ENCODE results near the gene PBX2. TPM values are rescaled to one million over a fixed set of nuclear protein-coding genes. Genes with fewer than 3 reads are reported as not detected.
A peak's percentile ranks its signal among the peaks of the same experiment; 100 is the strongest.

PBX2 gene
- polyA plus RNA-seq, 4 donors = 17.6 to 119 (median 29.9) TPM

GRCh38 chr6:32181915-32182529, 8.0 kb downstream of the PBX2 start:
- FAIRE-seq = no peak
- no peaks in the 10 kb centered on the region for H3K27me3 ChIP-seq (ENCODE audit: control insufficient read depth in 3 of 3, insufficient read depth in 3 of 3, low read length in 3 of 3)
- no peaks in the 10 kb centered on the region for H3K9me3 ChIP-seq (ENCODE audit: control insufficient read depth in 2 of 2, insufficient read depth in 1 of 2, low read depth in 1 of 2, low read length in 1 of 2)
- peak overlapping the region in 1 of 3 donors; percentile 33 for H3K27ac ChIP-seq (ENCODE audit: low read depth in 1 of 3, low read length in 2 of 3)
- H3K4me3 ChIP-seq (ENCODE audit: low read depth in 1 of 3, low read length in 3 of 3) = no peak overlapping the region
- peaks cover 0 to 24% (median 7%) of the 10 kb centered on the region in 3 donors for H3K4me1 ChIP-seq (ENCODE audit: control insufficient read depth in 3 of 3, insufficient read depth in 2 of 3, low read depth in 1 of 3, low read length in 2 of 3)
- peaks cover 6 to 57% (median 9%) of the 10 kb centered on the region in 3 donors for H3K36me3 ChIP-seq (ENCODE audit: control insufficient read depth in 3 of 3, insufficient read depth in 2 of 3, low read depth in 1 of 3, low read length in 3 of 3)
- no peak for DNase-seq
- WGBS, 3 donors = 78 to 85% (median 81%) methylated on average over 10 of the region's 10 CpGs

GRCh38 chr6:32181148-32181702, 8.8 kb downstream of the PBX2 start:
- Histone ChIP-seq H3K36me3 (ENCODE audit: control insufficient read depth in 3 of 3, insufficient read depth in 2 of 3, low read depth in 1 of 3, low read length in 3 of 3) (peaks cover 5 to 49% (median 6%) of the 10 kb centered on the region in 3 donors), H3K27me3 (ENCODE audit: control insufficient read depth in 3 of 3, insufficient read depth in 3 of 3, low read length in 3 of 3) (no peaks in the 10 kb centered on the region), H3K4me3 (ENCODE audit: low read depth in 1 of 3, low read length in 3 of 3) (no peak overlapping the region), H3K27ac (ENCODE audit: low read depth in 1 of 3, low read length in 2 of 3) (no peak overlapping the region), H3K4me1 (ENCODE audit: control insufficient read depth in 3 of 3, insufficient read depth in 2 of 3, low read depth in 1 of 3, low read length in 2 of 3) (peaks cover 0 to 26% (median 13%) of the 10 kb centered on the region in 3 donors), H3K9me3 (ENCODE audit: control insufficient read depth in 2 of 2, insufficient read depth in 1 of 2, low read depth in 1 of 2, low read length in 1 of 2) (no peaks in the 10 kb centered on the region)
- no peak for DNase-seq
- FAIRE-seq = no peak
- WGBS, 3 donors = 88 to 93% (median 93%) methylated on average over 15 of the region's 15 CpGs

DNA sequence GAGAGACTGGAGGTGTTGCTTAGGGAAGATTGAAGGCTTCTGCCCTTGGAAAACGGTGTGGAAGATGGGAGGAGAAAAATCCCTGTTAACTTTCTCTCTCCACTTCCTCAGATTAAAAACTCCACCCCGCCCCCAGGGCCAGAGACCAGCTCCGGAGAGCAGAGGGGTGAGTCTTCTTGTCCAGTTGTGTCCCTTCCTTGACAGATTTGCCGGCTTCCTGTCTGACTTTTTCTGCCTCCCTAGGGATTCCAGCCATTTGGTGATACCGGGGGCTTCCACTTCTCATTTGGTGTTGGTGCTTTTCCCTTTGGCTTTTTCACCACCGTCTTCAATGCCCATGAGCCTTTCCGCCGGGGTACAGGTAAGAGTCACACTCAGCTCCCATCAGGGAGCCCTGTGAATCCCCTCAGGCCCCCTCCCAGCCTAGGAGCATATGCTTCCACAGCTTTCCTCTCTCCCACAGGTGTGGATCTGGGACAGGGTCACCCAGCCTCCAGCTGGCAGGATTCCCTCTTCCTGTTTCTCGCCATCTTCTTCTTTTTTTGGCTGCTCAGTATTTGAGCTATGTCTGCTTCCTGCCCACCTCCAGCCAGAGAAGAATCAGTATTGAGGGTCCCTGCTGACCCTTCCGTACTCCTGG, 10.1 kb downstream of the PBX2 start:
- DNase-seq (no peak), FAIRE-seq (no peak)
- peaks cover 0 to 32% (median 15%) of the 10 kb centered on the region in 3 donors for H3K4me1 ChIP-seq (ENCODE audit: control insufficient read depth in 3 of 3, insufficient read depth in 2 of 3, low read depth in 1 of 3, low read length in 2 of 3)
- 66 to 78% (median 69%) methylated on average over 10 of the region's 10 CpGs for WGBS, 3 donors
- H3K27ac ChIP-seq (ENCODE audit: low read depth in 1 of 3, low read length in 2 of 3) = no peak overlapping the region
- H3K4me3 ChIP-seq (ENCODE audit: low read depth in 1 of 3, low read length in 3 of 3) = peak overlapping the region in 1 of 3 donors; percentile 82
- H3K27me3 ChIP-seq (ENCODE audit: control insufficient read depth in 3 of 3, insufficient read depth in 3 of 3, low read length in 3 of 3) = no peaks in the 10 kb centered on the region
- peaks cover 3 to 46% (median 6%) of the 10 kb centered on the region in 3 donors for H3K36me3 ChIP-seq (ENCODE audit: control insufficient read depth in 3 of 3, insufficient read depth in 2 of 3, low read depth in 1 of 3, low read length in 3 of 3)
- H3K9me3 ChIP-seq (ENCODE audit: control insufficient read depth in 2 of 2, insufficient read depth in 1 of 2, low read depth in 1 of 2, low read length in 1 of 2) = no peaks in the 10 kb centered on the region

- Histone ChIP-seq H3K27ac (ENCODE audit: low read depth in 1 of 3, low read length in 2 of 3) (peak overlapping the region; percentile 67 to 98 (median 92)), H3K4me1 (ENCODE audit: control insufficient read depth in 3 of 3, insufficient read depth in 2 of 3, low read depth in 1 of 3, low read length in 2 of 3) (peaks cover 0 to 28% (median 12%) of the 10 kb centered on the region in 3 donors), H3K9me3 (ENCODE audit: control insufficient read depth in 2 of 2, insufficient read depth in 1 of 2, low read depth in 1 of 2, low read length in 1 of 2) (no peaks in the 10 kb centered on the region), H3K4me3 (ENCODE audit: low read depth in 1 of 3, low read length in 3 of 3) (peak overlapping the region; percentile 16 to 82 (median 79)), H3K36me3 (ENCODE audit: control insufficient read depth in 3 of 3, insufficient read depth in 2 of 3, low read depth in 1 of 3, low read length in 3 of 3) (peaks cover 3 to 40% (median 6%) of the 10 kb centered on the region in 3 donors), H3K27me3 (ENCODE audit: control insufficient read depth in 3 of 3, insufficient read depth in 3 of 3, low read length in 3 of 3) (no peaks in the 10 kb centered on the region)
- no peak for FAIRE-seq
- WGBS, 3 donors = 1 to 2% (median 1%) methylated on average over 23 to 24 of the region's 24 CpGs
- peak; percentile 36 to 64 for DNase-seq
Measured at GRCh38 chr6:32178547-32179440, 11.2 kb downstream of the PBX2 start.

- no peaks in the 10 kb centered on the region for H3K27me3 ChIP-seq (ENCODE audit: control insufficient read depth in 3 of 3, insufficient read depth in 3 of 3, low read length in 3 of 3)
- peaks cover 0 to 30% (median 12%) of the 10 kb centered on the region in 3 donors for H3K4me1 ChIP-seq (ENCODE audit: control insufficient read depth in 3 of 3, insufficient read depth in 2 of 3, low read depth in 1 of 3, low read length in 2 of 3)
- H3K4me3 ChIP-seq (ENCODE audit: low read depth in 1 of 3, low read length in 3 of 3) = peak within 1 kb of the TSS; percentile 16 to 82 (median 79)
- peak; percentile 77 for FAIRE-seq
- WGBS, 3 donors = 0 to 1% (median 0%) methylated on average over 33 of the region's 33 CpGs
- peak; percentile 100 for DNase-seq
- peaks cover 0 to 33% (median 6%) of the 10 kb centered on the region in 3 donors for H3K36me3 ChIP-seq (ENCODE audit: control insufficient read depth in 3 of 3, insufficient read depth in 2 of 3, low read depth in 1 of 3, low read length in 3 of 3)
- no peaks in the 10 kb centered on the region for H3K9me3 ChIP-seq (ENCODE audit: control insufficient read depth in 2 of 2, insufficient read depth in 1 of 2, low read depth in 1 of 2, low read length in 1 of 2)
- peak within 1 kb of the TSS; percentile 92 to 98 (median 95) for H3K27ac ChIP-seq (ENCODE audit: low read depth in 1 of 3, low read length in 2 of 3)
Measured at GRCh38 chr6:32177788-32178546, 12.0 kb downstream of the PBX2 start, which contains the start of gene RNF5. Gene RNF5 (plus strand): TSS chr6:32178405. CDS start chr6:32178512, 107 bp downstream.

DNA sequence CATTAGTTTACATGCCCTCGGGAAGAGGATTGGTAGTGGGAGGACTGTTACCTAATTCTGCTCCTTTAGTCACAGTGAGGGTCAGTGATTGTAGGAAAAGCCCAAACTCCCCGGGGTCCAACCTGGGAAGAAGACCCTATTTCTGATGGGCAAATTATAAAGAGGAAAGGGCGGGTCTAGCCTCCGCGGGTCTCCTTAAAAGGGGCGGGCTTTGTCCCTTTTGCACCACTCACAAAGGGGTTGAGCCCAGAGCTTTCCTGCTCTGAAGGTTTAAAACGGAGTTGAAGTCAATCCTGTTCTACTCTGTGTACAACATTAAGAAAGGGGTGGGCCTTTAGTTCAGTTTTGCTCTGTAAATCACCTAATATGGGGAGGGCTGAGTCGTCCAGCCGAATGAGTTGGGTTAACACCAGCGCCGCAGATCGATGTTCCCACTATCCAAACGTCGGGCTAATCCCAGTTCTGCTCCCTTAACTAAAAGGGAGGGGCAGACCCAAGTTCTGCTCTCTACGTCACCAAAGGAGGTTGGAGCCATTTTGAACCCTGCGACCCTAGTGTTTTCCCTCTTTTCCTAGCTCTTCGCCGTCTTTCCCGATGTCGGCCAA, 12.7 kb downstream of the PBX2 start:
- no peak for DNase-seq

GRCh38 chr6:32176476-32177182, 13.4 kb downstream of the PBX2 start:
- peak overlapping the region in 2 of 3 donors; percentile 42 to 82 for H3K4me3 ChIP-seq (ENCODE audit: low read depth in 1 of 3, low read length in 3 of 3)

More for the DNA sequence above, 12.7 kb downstream of the PBX2 start:
- Histone ChIP-seq H3K27me3 (ENCODE audit: control insufficient read depth in 3 of 3, insufficient read depth in 3 of 3, low read length in 3 of 3) (no peaks in the 10 kb centered on the region), H3K9me3 (ENCODE audit: control insufficient read depth in 2 of 2, insufficient read depth in 1 of 2, low read depth in 1 of 2, low read length in 1 of 2) (no peaks in the 10 kb centered on the region), H3K4me3 (ENCODE audit: low read depth in 1 of 3, low read length in 3 of 3) (peak overlapping the region in 2 of 3 donors; percentile 42 to 82), H3K36me3 (ENCODE audit: control insufficient read depth in 3 of 3, insufficient read depth in 2 of 3, low read depth in 1 of 3, low read length in 3 of 3) (peaks cover 0 to 26% (median 6%) of the 10 kb centered on the region in 3 donors), H3K27ac (ENCODE audit: low read depth in 1 of 3, low read length in 2 of 3) (peak overlapping the region; percentile 92 to 98 (median 95)), H3K4me1 (ENCODE audit: control insufficient read depth in 3 of 3, insufficient read depth in 2 of 3, low read depth in 1 of 3, low read length in 2 of 3) (peaks cover 0 to 32% (median 12%) of the 10 kb centered on the region in 3 donors)
- no peak for FAIRE-seq
- WGBS, 3 donors = 0 to 1% (median 0%) methylated on average over 20 of the region's 20 CpGs

More at GRCh38 chr6:32176476-32177182, 13.4 kb downstream of the PBX2 start:
- H3K9me3 ChIP-seq (ENCODE audit: control insufficient read depth in 2 of 2, insufficient read depth in 1 of 2, low read depth in 1 of 2, low read length in 1 of 2) = no peaks in the 10 kb centered on the region
- peak; percentile 65 to 72 for DNase-seq
- WGBS, 3 donors = 10 to 25% (median 10%) methylated on average over 5 of the region's 5 CpGs
- H3K27ac ChIP-seq (ENCODE audit: low read depth in 1 of 3, low read length in 2 of 3) = peak overlapping the region; percentile 92 to 98 (median 95)
- no peak for FAIRE-seq
- H3K27me3 ChIP-seq (ENCODE audit: control insufficient read depth in 3 of 3, insufficient read depth in 3 of 3, low read length in 3 of 3) = no peaks in the 10 kb centered on the region
- peaks cover 0 to 19% (median 6%) of the 10 kb centered on the region in 3 donors for H3K36me3 ChIP-seq (ENCODE audit: control insufficient read depth in 3 of 3, insufficient read depth in 2 of 3, low read depth in 1 of 3, low read length in 3 of 3)
- H3K4me1 ChIP-seq (ENCODE audit: control insufficient read depth in 3 of 3, insufficient read depth in 2 of 3, low read depth in 1 of 3, low read length in 2 of 3) = peaks cover 0 to 32% (median 12%) of the 10 kb centered on the region in 3 donors

All from small intestine (tissue), 7 donors.